HepG2 (cell line): ENCODE data around the gene THAP9. TPM values are rescaled to one million over a fixed set of nuclear protein-coding genes. Genes with fewer than 3 reads are reported as not detected.

Experiments used
- BORCS8-MEF2B ChIP-seq: sonication (generic); formaldehyde crosslinking; IDR thresholded peaks from 2 replicates; pipeline ENCODE4 v1.8.0; 2022; ENCODE audit warnings: mild to moderate bottlenecking, missing genetic modification reagents
- CAMTA2 ChIP-seq: sonication (generic); formaldehyde crosslinking; IDR thresholded peaks from 2 replicates; pipeline ENCODE4 v1.4.0; 2020; ENCODE audit warnings: mild to moderate bottlenecking, missing genetic modification reagents, borderline replicate concordance
- CHD4 ChIP-seq: fragments of 200-600 bp; sonication (generic); IDR thresholded peaks from 2 replicates; pipeline ENCODE4 v1.7.0; 2017; ENCODE audit warnings: mild to moderate bottlenecking, low read length, borderline replicate concordance
- CREB1 ChIP-seq, 2 experiments: fragments of 450-650 bp in 1 of 2; IDR thresholded peaks; 2 replicates each; pipeline ENCODE4 v1.6.1; 2016 to 2017; ENCODE audit warnings: control low read depth in 1 of 2, mild to moderate bottlenecking in 1 of 2, missing compliant biosample characterization in 1 of 2, missing genetic modification characterization in 1 of 2
- EED ChIP-seq: sonication (generic); formaldehyde crosslinking; IDR thresholded peaks from 2 replicates; pipeline ENCODE4 v1.5.0; 2020; ENCODE audit warnings: mild to moderate bottlenecking, missing genetic modification reagents
- EP300 ChIP-seq, 3 experiments: sonication (generic) in 1 of 3; formaldehyde crosslinking in 1 of 3; IDR thresholded peaks; 2 replicates each; pipeline versions ENCODE4 v1.5.1 to v1.6.1; 2011 to 2020; ENCODE audit warnings: low read depth in 2 of 3, low read length in 2 of 3, borderline replicate concordance in 1 of 3, improper control_type of control experiment in 1 of 3, mild to moderate bottlenecking in 1 of 3, missing genetic modification reagents in 1 of 3, moderate library complexity in 1 of 3
- FOSL1 ChIP-seq: sonication (generic); formaldehyde crosslinking; IDR thresholded peaks from 2 replicates; pipeline ENCODE4 v1.9.0; 2021; ENCODE audit warnings: missing genetic modification reagents, borderline replicate concordance
- GTF2F1 ChIP-seq: fragments of 150-350 bp; IDR thresholded peaks from 2 replicates; pipeline ENCODE4 v1.6.1; 2014; ENCODE audit warnings: low read length
- GTF3A ChIP-seq: sonication (generic); formaldehyde crosslinking; conservative IDR thresholded peaks from 2 replicates; pipeline ENCODE4 v1.4.0; 2020; ENCODE audit warnings: mild to moderate bottlenecking, missing genetic modification reagents
- IRF2 ChIP-seq: IDR thresholded peaks from 2 replicates; pipeline ENCODE4 v1.6.1; 2018; ENCODE audit warnings: missing genetic modification reagents, missing compliant biosample characterization
- KAT2B ChIP-seq: fragments of 150-350 bp; IDR thresholded peaks from 2 replicates; pipeline ENCODE4 v1.6.1; 2014; ENCODE audit warnings: low read depth, low read length, borderline replicate concordance
- KLF13 ChIP-seq: sonication (generic); formaldehyde crosslinking; IDR thresholded peaks from 2 replicates; pipeline ENCODE4 v1.4.0; 2020; ENCODE audit warnings: mild to moderate bottlenecking, missing genetic modification reagents
- NR2F6 ChIP-seq, 2 experiments: IDR thresholded peaks; 2 replicates each; pipeline ENCODE4 v1.6.1; 2016; ENCODE audit warnings: antibody characterized with exemption in 1 of 2, mild to moderate bottlenecking in 1 of 2
- SMYD3 ChIP-seq: sonication (generic); formaldehyde crosslinking; IDR thresholded peaks from 2 replicates; pipeline ENCODE4 v1.8.1; 2023; ENCODE audit warnings: mild to moderate bottlenecking, missing genetic modification reagents
- SP5 ChIP-seq: IDR thresholded peaks from 2 replicates; pipeline ENCODE4 v1.6.1; 2016; ENCODE audit warnings: low read depth, borderline replicate concordance
- TGIF2 ChIP-seq: IDR thresholded peaks from 2 replicates; pipeline ENCODE4 v1.6.1; 2016; ENCODE audit warnings: control low read depth, missing compliant biosample characterization
- ZEB1 ChIP-seq: IDR thresholded peaks from 2 replicates; pipeline ENCODE4 v1.6.1; 2012; ENCODE audit warnings: mild to moderate bottlenecking, low read depth, inconsistent platforms; ENCODE audit not compliant: insufficient replicate concordance
- ZKSCAN1 ChIP-seq: fragments of 150-350 bp; IDR thresholded peaks from 2 replicates; pipeline ENCODE4 v1.6.1; 2014; ENCODE audit warnings: low read length
- ZNF329 ChIP-seq: sonication (generic); formaldehyde crosslinking; IDR thresholded peaks from 2 replicates; pipeline ENCODE4 v1.9.0; 2021; ENCODE audit warnings: low read depth, mild to moderate bottlenecking, missing genetic modification reagents
- ZNF382 ChIP-seq: sonication (generic); formaldehyde crosslinking; IDR thresholded peaks from 2 replicates; pipeline ENCODE4 v1.5.0; 2020; ENCODE audit warnings: missing genetic modification reagents, mild to moderate bottlenecking, borderline replicate concordance
- ZNF383 ChIP-seq: sonication (generic); formaldehyde crosslinking; IDR thresholded peaks from 2 replicates; pipeline ENCODE4 v1.4.0; 2020; ENCODE audit warnings: missing genetic modification reagents, mild to moderate bottlenecking, borderline replicate concordance
- ZNF431 ChIP-seq: sonication (generic); formaldehyde crosslinking; IDR thresholded peaks from 2 replicates; pipeline ENCODE4 v1.9.0; 2022; ENCODE audit warnings: missing genetic modification reagents, low read depth, mild to moderate bottlenecking, borderline replicate concordance
- ZNF670 ChIP-seq: sonication (generic); formaldehyde crosslinking; IDR thresholded peaks from 2 replicates; pipeline ENCODE4 v1.8.0; 2022; ENCODE audit warnings: mild to moderate bottlenecking, missing genetic modification reagents, borderline replicate concordance
- polyA plus RNA-seq, 8 experiments: library from polyadenylated mRNA; depleted of rRNA in 3 of 8; stranded (reverse) in 7 of 8; unstranded in 1 of 8; fragments of >200 nt; fragmentation: Illumina TruSeq in 4 of 8; extraction: Trizol in 4 of 8; gene quantifications; 2 replicates each; pipeline versions ENCODE4 v1.2.1 to v1.2.3, GENCODE V29; 2011 to 2016; ENCODE audit warnings: low read depth in 4 of 8, missing spikeins in 1 of 8, mixed read lengths in 1 of 8; ENCODE audit not compliant: insufficient read depth in 1 of 8
- total RNA-seq, 5 experiments: library from RNA; depleted of rRNA; stranded (reverse); fragments of >200 nt; fragmentation: Illumina TruSeq; extraction: Trizol; gene quantifications; 2 replicates each; pipeline ENCODE4 v1.2.3, GENCODE V29; 2016; ENCODE audit warnings: low read depth in 1 of 5
- TF ChIP-seq, protein P1 (sequence below): sonication (generic); formaldehyde crosslinking; IDR thresholded peaks from 2 replicates; pipeline ENCODE4 v1.8.1; 2023; ENCODE audit warnings: missing genetic modification reagents, inconsistent platforms, borderline replicate concordance
- TF ChIP-seq, protein P2 (sequence below): IDR thresholded peaks from 2 replicates; pipeline ENCODE4 v1.6.1; 2016
- TF ChIP-seq, protein P3 (sequence below): sonication (generic); formaldehyde crosslinking; IDR thresholded peaks from 2 replicates; pipeline ENCODE4 v1.5.0; 2020; ENCODE audit warnings: missing genetic modification reagents

THAP9 gene
- total and polyA plus RNA-seq, 2 of the 13 experiments (the other 11 are each of a cell fraction or from before 2014, with no cell fraction given): 6.0 to 7.2 TPM

DNA sequence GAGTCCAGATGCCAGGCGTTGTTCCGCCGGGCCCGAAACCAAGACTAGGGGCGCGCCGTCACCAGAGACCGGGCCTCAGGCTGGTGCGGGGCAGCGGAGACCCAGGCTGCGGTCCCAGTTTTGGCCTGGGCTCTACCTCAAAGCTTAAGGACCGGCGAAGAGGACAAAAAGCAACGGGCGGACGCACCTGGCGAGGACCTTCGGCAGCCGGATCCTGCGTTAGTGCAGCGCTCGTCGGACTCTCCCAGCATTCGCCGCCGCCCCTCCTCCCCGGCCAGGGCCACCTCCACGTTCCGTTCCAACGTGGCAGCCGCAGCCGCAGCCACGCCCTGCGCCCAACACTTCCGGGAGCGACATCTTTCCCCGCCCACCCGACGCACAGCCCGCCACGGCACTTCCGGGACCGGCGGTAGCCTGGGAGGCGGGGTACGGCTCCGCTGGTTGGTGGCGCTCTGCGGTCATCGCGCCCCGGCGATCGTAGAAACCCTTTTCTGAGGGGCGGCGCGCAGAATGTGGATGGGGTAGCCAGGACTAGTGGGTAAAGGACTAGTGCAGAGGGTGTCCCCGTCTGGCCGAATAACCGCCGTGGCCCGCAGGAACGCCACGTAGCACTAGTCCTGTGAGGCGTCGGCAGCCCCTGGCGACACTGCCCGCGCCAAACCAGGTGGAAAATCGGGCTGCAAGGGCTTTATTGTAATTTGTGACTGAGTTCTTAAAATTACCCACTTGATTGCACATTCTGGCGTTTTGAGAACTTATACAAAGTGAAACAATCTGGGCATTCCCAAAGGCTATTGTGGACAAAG is 9.4 kb upstream of the THAP9 start, which contains the start of gene SEC31A (continued):
- TF ChIP-seq CREB1 (IDR thresholded peaks at IDR 0.05) (peak; percentile 93), CREB1 (CRISPR knock-in tag; IDR thresholded peaks at IDR 0.05) (peak; percentile 92), CHD4 (no peak), FOSL1 (CRISPR knock-in tag) (no peak), ZNF670 (CRISPR knock-in tag) (peak; percentile 92), GTF2F1 (no peak), NR2F6 (IDR thresholded peaks at IDR 0.05) (no peak), NR2F6 (CRISPR knock-in tag; IDR thresholded peaks at IDR 0.05) (peak; percentile 60; the same call in 1 of the 2 replicates), EED (CRISPR knock-in tag) (peak; percentile 61; the same call in 1 of the 2 replicates), IRF2 (CRISPR knock-in tag) (peak; percentile 96), GTF3A (CRISPR knock-in tag) (no peak), ZNF431 (CRISPR knock-in tag) (peak; percentile 84; the same call in 1 of the 2 replicates), BORCS8-MEF2B (CRISPR knock-in tag) (peak; percentile 98), SMYD3 (CRISPR knock-in tag) (peak; percentile 41; the same call in 1 of the 2 replicates), ZNF383 (CRISPR knock-in tag) (no peak), ZKSCAN1 (peak; percentile 15; the same call in 1 of the 2 replicates), EP300 (IDR thresholded peaks at IDR 0.05; ENCODE audit: low read depth in 2 of 2, low read length in 2 of 2) (peak in 1 of 2 experiments; percentile 59; a peak in 3 of 4 replicates), EP300 (CRISPR knock-in tag; IDR thresholded peaks at IDR 0.05; ENCODE audit: borderline replicate concordance) (peak; percentile 45; the same call in 1 of the 2 replicates), ZEB1 (no peak), ZNF329 (peak; percentile 90), ZNF382 (CRISPR knock-in tag) (no peak), SP5 (peak; percentile 85), TGIF2 (CRISPR knock-in tag) (no peak), CAMTA2 (peak; percentile 85; the same call in 1 of the 2 replicates), KLF13 (CRISPR knock-in tag) (no peak), KAT2B (no peak)
- TF ChIP-seq, protein P1, sequence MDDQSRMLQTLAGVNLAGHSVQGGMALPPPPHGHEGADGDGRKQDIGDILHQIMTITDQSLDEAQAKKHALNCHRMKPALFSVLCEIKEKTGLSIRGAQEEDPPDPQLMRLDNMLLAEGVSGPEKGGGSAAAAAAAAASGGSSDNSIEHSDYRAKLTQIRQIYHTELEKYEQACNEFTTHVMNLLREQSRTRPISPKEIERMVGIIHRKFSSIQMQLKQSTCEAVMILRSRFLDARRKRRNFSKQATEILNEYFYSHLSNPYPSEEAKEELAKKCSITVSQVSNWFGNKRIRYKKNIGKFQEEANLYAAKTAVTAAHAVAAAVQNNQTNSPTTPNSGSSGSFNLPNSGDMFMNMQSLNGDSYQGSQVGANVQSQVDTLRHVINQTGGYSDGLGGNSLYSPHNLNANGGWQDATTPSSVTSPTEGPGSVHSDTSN (CRISPR knock-in tag): no peak
- TF ChIP-seq, protein P2, sequence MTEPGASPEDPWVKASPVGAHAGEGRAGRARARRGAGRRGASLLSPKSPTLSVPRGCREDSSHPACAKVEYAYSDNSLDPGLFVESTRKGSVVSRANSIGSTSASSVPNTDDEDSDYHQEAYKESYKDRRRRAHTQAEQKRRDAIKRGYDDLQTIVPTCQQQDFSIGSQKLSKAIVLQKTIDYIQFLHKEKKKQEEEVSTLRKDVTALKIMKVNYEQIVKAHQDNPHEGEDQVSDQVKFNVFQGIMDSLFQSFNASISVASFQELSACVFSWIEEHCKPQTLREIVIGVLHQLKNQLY (CRISPR knock-in tag): peak; percentile 43; the same call in 1 of the 2 replicates
- TF ChIP-seq, protein P3, sequence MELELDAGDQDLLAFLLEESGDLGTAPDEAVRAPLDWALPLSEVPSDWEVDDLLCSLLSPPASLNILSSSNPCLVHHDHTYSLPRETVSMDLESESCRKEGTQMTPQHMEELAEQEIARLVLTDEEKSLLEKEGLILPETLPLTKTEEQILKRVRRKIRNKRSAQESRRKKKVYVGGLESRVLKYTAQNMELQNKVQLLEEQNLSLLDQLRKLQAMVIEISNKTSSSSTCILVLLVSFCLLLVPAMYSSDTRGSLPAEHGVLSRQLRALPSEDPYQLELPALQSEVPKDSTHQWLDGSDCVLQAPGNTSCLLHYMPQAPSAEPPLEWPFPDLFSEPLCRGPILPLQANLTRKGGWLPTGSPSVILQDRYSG (CRISPR knock-in tag): peak; percentile 86; the same call in 1 of the 2 replicates
